Lower leg skin (tissue), 3 donors: ENCODE measurements around the gene CADM1.

ENCODE experiments used
- CTCF ChIP-seq, 3 donors: fragments of 450-650 bp; IDR thresholded peaks; one replicate each; pipeline ENCODE4 v1.5.1; 2016; ENCODE audit warnings: antibody characterized with exemption in 3 of 3, mild to moderate bottlenecking in 3 of 3, moderate library complexity in 2 of 3
- POLR2A ChIP-seq, 2 donors: fragments of 450-650 bp; IDR thresholded peaks; one replicate each; pipeline ENCODE4 v1.6.1; 2016 to 2017; ENCODE audit warnings: antibody characterized with exemption in 2 of 2, mild to moderate bottlenecking in 1 of 2, moderate library complexity in 1 of 2

- TF ChIP-seq CTCF (IDR thresholded peaks at IDR 0.05) (no peak), POLR2A (IDR thresholded peaks at IDR 0.05) (no peak)
These were observed 315.3 kb downstream of the CADM1 start for GRCh38 chr11:115188898-115189278.
